Ascending aorta (tissue), 2 donors: ENCODE results near the gene VTI1A. TPM values are rescaled to one million over a fixed set of nuclear protein-coding genes. Genes with fewer than 3 reads are reported as not detected.

Experiments used
- DNase-seq, 2 donors: peaks; one replicate each; pipeline ENCODE4 v3.0.0-alpha.2; 2019; ENCODE audit warnings: low spot score in 2 of 2
- H3K27ac ChIP-seq, 2 donors: fragments of 200-600 bp; sonication (generic); one replicate each; pipeline ENCODE4 v1.5.1; 2016 to 2017; ENCODE audit warnings: mild to moderate bottlenecking in 1 of 2
- H3K27me3 ChIP-seq: fragments of 200-600 bp; sonication (generic); one replicate; pipeline ENCODE4 v1.5.1; 2017
- H3K36me3 ChIP-seq, 2 donors: fragments of 200-600 bp; sonication (generic); one replicate each; pipeline ENCODE4 v1.5.1; 2016
- H3K4me1 ChIP-seq, 2 donors: fragments of 200-600 bp; sonication (generic); one replicate each; pipeline ENCODE4 v1.5.1; 2016 to 2017; ENCODE audit warnings: mild to moderate bottlenecking in 1 of 2
- H3K4me3 ChIP-seq, 2 donors: fragments of 200-600 bp; sonication (generic); one replicate each; pipeline ENCODE4 v1.5.1; 2016 to 2017; ENCODE audit warnings: mild to moderate bottlenecking in 1 of 2
- H3K9me3 ChIP-seq, 2 donors: fragments of 200-600 bp; sonication (generic); one replicate each; pipeline ENCODE4 v1.5.1; 2016
- CTCF ChIP-seq, 3 experiments: fragments of 200-600 bp in 2 of 3; fragments of 450-650 bp in 1 of 3; sonication (generic) in 2 of 3; IDR thresholded peaks; one replicate each; pipeline ENCODE4 v1.5.1; 2016 to 2019; ENCODE audit warnings: antibody characterized with exemption in 3 of 3, mild to moderate bottlenecking in 1 of 3, moderate library complexity in 1 of 3
- intact Hi-C: fragments of 100-400 bp; cut with DNase I; formaldehyde crosslinking; loops from one replicate; pipeline ENCODE4 v1.15.1; 2023
- total RNA-seq: library from RNA; depleted of rRNA; stranded (reverse); fragments of >200 nt; gene quantifications from one replicate; pipeline ENCODE4 v1.1.0, GENCODE V29; 2016

Gene VTI1A
- total RNA-seq, 1 donor from 2014 or later: 32.5 TPM

GRCh38 chr10:112816891-112817290 is 369.9 kb downstream of the VTI1A start:
- Histone ChIP-seq H3K4me3 (no peak overlapping the region), H3K9me3 (no peaks in the 10 kb centered on the region), H3K27me3 (no peaks in the 10 kb centered on the region), H3K27ac (no peak overlapping the region), H3K36me3 (no peaks in the 10 kb centered on the region), H3K4me1 (peaks cover 4 to 15% of the 10 kb centered on the region in 2 donors)
- TF ChIP-seq CTCF (IDR thresholded peaks at IDR 0.05): no peak
- no peak for DNase-seq
- intact Hi-C loops: no loop called here

GRCh38 chr10:112817981-112818777 is 371.2 kb downstream of the VTI1A start:
- intact Hi-C loops: no loop called here
- TF ChIP-seq CTCF (IDR thresholded peaks at IDR 0.05): no peak
- DNase-seq: no peak
- H3K4me1 ChIP-seq: peaks cover 0 to 9% of the 10 kb centered on the region in 2 donors
- H3K9me3 ChIP-seq: no peaks in the 10 kb centered on the region
- no peak overlapping the region for H3K27ac ChIP-seq
- no peak overlapping the region for H3K4me3 ChIP-seq
- H3K36me3 ChIP-seq: no peaks in the 10 kb centered on the region
- no peaks in the 10 kb centered on the region for H3K27me3 ChIP-seq

GRCh38 chr10:112819231-112819630 is 372.2 kb downstream of the VTI1A start:
- TF ChIP-seq CTCF (IDR thresholded peaks at IDR 0.05): no peak
- Histone ChIP-seq H3K27ac (no peak overlapping the region), H3K4me3 (no peak overlapping the region), H3K27me3 (no peaks in the 10 kb centered on the region), H3K36me3 (no peaks in the 10 kb centered on the region), H3K4me1 (peaks cover 0 to 9% of the 10 kb centered on the region in 2 donors), H3K9me3 (no peaks in the 10 kb centered on the region)
- intact Hi-C loops: no loop called here
- no peak for DNase-seq

GRCh38 chr10:112820320-112820719 is 373.3 kb downstream of the VTI1A start:
- H3K9me3 ChIP-seq: no peaks in the 10 kb centered on the region
- no peaks in the 10 kb centered on the region for H3K27me3 ChIP-seq
- peaks cover 0 to 7% of the 10 kb centered on the region in 2 donors for H3K4me1 ChIP-seq
- intact Hi-C loops: no loop called here
- no peaks in the 10 kb centered on the region for H3K36me3 ChIP-seq
- DNase-seq: no peak
- TF ChIP-seq CTCF (IDR thresholded peaks at IDR 0.05): no peak
- H3K4me3 ChIP-seq: no peak overlapping the region
- H3K27ac ChIP-seq: no peak overlapping the region

GRCh38 chr10:112821038-112821437 is 374.0 kb downstream of the VTI1A start:
- no peak for TF ChIP-seq CTCF (IDR thresholded peaks at IDR 0.05)
- Histone ChIP-seq H3K4me1 (peaks cover 0 to 6% of the 10 kb centered on the region in 2 donors), H3K36me3 (no peaks in the 10 kb centered on the region), H3K4me3 (no peak overlapping the region), H3K27me3 (no peaks in the 10 kb centered on the region), H3K9me3 (no peaks in the 10 kb centered on the region), H3K27ac (no peak overlapping the region)
- DNase-seq: no peak
- intact Hi-C loops: no loop called here
